SJSA1 (cell line): ENCODE measurements around the gene SERPINA5. TPM values are rescaled to one million over a fixed set of nuclear protein-coding genes. Genes with fewer than 3 reads are reported as not detected.
A peak's percentile ranks its signal among the peaks of the same experiment; 100 is the strongest.

Experiments used
- DNase-seq, 2 experiments: peaks; one replicate each; pipeline ENCODE4 v3.0.0-alpha.2; 2015 to 2020; ENCODE audit warnings: low spot score in 2 of 2, low read depth in 1 of 2
- H3K27ac ChIP-seq: fragments of 250-450 bp; sonication (Bioruptor Pico); 2 replicates; pipeline ENCODE4 v1.5.1; 2020; ENCODE audit warnings: mild to moderate bottlenecking, moderate library complexity
- H3K27me3 ChIP-seq: fragments of 250-450 bp; sonication (Bioruptor Pico); replicated peaks from 2 replicates; pipeline ENCODE4 v1.5.1; 2020; ENCODE audit warnings: mild to moderate bottlenecking, moderate library complexity
- H3K36me3 ChIP-seq: fragments of 250-450 bp; sonication (Bioruptor Pico); 2 replicates; pipeline ENCODE4 v1.5.1; 2020; ENCODE audit warnings: mild to moderate bottlenecking
- H3K4me1 ChIP-seq: fragments of 250-450 bp; sonication (Bioruptor Pico); replicated peaks from 2 replicates; pipeline ENCODE4 v1.6.1; 2021; ENCODE audit warnings: mild to moderate bottlenecking
- H3K4me3 ChIP-seq: fragments of 250-450 bp; sonication (Bioruptor Pico); 2 replicates; pipeline ENCODE4 v1.5.1; 2020; ENCODE audit warnings: mild to moderate bottlenecking
- H3K9me3 ChIP-seq: fragments of 250-450 bp; sonication (Bioruptor Pico); replicated peaks from 2 replicates; pipeline ENCODE4 v1.5.1; 2020; ENCODE audit warnings: mild to moderate bottlenecking
- total RNA-seq: library from RNA; depleted of rRNA; stranded (reverse); fragments of >200 nt; shearing (Covaris generic); gene quantifications from 2 replicates; pipeline ENCODE4 v1.2.3, GENCODE V29; 2014

SERPINA5 gene
- total RNA-seq, 1 experiment from 2014 or later, result 0.42 TPM

DNA sequence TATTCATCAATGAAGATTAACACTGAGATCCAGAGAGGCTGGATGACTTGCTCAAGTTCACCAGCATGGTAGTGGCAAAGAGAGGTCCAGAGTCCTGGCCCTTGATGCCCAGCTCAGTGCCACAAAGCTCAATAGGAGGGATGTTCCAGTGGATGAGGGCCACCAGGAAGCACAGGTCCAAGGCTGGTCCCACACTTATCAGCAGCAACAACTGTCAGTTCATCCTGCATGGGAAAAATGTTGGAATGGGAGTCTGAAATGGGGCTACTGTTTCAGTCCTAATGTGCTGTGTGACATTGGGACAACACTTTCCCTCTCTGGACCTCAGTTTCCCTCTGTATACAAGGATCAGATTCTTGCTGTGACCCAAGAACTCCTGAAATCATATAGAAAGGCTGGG is 11.2 kb downstream of the SERPINA5 start:
- no peaks in the 10 kb centered on the region for H3K9me3 ChIP-seq

DNA sequence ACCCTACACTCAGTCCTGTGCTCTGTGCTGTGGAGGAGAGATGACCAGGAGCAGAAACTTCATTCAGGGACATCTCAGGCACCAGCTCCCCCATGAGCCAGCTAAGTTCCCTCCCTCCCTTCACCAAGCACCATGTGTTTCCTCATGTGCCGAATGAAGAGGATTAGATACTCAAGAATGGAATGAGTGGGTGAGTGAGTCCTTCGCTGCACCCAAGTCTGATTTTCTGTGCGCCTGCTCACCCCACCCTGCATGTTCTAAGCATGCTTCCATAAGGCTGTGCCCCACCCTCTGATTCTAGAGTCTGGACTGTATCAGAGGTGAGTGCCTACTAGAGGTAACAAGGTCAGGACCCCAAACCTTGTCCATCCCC is 12.1 kb downstream of the SERPINA5 start:
- no peak for DNase-seq
- Histone ChIP-seq H3K36me3 (no peaks in the 10 kb centered on the region), H3K27me3 (no peaks in the 10 kb centered on the region), H3K9me3 (no peaks in the 10 kb centered on the region), H3K4me1 (peaks cover 6% of the 10 kb centered on the region), H3K27ac (no peak overlapping the region), H3K4me3 (no peak overlapping the region)

More for the DNA sequence above, 11.2 kb downstream of the SERPINA5 start:
- no peak for DNase-seq
- Histone ChIP-seq H3K4me3 (no peak overlapping the region), H3K4me1 (no peaks in the 10 kb centered on the region), H3K27ac (no peak overlapping the region), H3K27me3 (no peaks in the 10 kb centered on the region), H3K36me3 (no peaks in the 10 kb centered on the region)

DNA sequence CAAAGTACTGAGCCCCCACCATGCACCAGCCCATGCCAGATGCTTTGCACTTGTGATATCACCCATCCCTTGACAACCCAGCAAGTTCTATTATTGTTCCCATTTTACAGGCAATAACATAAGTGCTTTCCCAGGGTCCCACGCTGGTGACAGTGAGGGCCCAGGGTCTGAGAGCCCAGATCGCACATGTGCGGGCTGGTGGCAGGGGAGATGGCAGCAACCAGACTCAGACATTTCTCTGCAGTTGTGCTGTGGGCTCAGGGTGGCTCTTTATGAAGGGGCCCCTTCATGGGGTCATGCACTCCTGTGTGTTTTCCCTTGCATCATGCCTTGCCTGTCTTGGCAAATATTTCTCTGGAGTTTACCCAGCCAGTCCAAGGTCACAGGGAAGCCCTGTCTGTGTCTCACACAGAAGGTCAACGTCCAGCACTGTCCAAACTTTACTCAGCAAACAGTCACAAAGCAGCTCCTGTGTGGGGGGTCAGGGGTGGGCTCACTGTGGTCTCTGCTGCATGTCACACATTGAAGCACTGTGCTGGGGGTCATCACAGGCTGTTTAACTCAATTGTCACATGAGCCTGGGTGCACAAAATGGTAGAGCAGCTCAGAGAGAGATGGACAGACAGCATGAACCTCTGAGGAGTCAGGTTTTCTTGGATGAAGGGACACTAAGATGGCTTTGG is 12.7 kb downstream of the SERPINA5 start:
- Histone ChIP-seq H3K36me3 (no peaks in the 10 kb centered on the region), H3K4me1 (peaks cover 12% of the 10 kb centered on the region), H3K9me3 (no peaks in the 10 kb centered on the region), H3K27me3 (no peaks in the 10 kb centered on the region), H3K4me3 (no peak overlapping the region), H3K27ac (no peak overlapping the region)
- no peak for DNase-seq

DNA sequence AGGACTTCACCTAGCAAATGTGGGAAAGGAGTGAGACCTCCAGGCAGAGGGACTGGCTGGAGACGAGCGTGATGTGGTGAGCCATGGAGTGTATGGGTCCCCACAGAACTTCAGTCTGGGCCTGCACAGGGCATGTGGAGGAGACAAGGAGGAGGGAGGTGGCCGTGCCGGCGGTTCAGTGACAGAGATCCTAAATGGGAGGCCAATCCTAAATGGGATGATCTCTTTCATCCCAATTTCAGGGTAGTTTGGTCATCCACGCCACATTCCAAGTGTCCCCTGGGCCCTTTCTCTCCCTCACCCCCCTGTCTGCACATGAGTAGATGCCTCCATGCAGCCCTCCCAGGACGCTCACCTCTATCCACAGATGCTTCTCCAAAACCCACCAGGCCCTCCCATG is 13.2 kb downstream of the SERPINA5 start:
- H3K27me3 ChIP-seq, result no peaks in the 10 kb centered on the region
- no peaks in the 10 kb centered on the region for H3K9me3 ChIP-seq
- H3K4me1 ChIP-seq, result peaks cover 17% of the 10 kb centered on the region
- DNase-seq, result no peak
- H3K4me3 ChIP-seq, result no peak overlapping the region
- H3K36me3 ChIP-seq, result no peaks in the 10 kb centered on the region
- no peak overlapping the region for H3K27ac ChIP-seq

DNA sequence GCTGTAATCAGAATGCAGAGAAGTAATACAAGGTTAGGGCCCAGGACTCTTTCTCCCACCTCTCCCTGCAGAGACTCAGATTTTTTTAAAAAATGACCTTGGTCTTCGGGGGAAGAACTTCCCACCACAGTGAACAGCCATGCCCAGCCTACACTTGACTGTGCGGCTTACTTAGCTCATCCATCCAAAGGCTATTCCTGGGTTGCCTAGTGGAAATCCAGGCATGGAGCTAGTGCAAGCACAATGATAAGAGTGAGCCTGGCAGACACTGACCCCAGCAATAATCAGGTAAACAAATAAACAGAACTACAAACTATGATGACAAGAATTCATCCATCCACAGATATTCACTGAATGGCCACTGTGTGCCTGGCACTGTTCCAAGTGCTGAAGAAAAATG is 14.7 kb downstream of the SERPINA5 start:
- H3K27ac ChIP-seq, result no peak overlapping the region
- no peak overlapping the region for H3K4me3 ChIP-seq
- H3K9me3 ChIP-seq, result no peaks in the 10 kb centered on the region
- no peak for DNase-seq
- H3K36me3 ChIP-seq, result no peaks in the 10 kb centered on the region
- H3K27me3 ChIP-seq, result no peaks in the 10 kb centered on the region
- peaks cover 31% of the 10 kb centered on the region for H3K4me1 ChIP-seq

DNA sequence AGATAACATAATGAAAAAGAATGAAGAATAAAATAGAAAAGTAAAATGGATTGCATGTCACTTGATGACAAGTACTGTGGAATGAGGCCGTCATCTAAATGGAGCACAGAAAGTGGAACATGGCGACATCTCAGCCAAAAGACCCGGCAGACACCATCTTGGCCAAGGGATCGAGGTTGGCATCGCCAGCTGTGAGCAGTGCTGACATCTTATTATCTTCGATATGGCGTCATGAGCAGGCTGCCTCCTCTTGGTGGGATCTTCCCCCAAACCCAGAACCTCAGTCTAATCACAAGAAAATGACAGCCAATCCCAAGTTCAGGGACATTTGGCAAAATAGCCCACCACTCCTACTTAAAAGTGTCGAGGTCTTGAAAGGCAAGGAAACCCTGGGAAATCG is 15.1 kb downstream of the SERPINA5 start:
- H3K27me3 ChIP-seq, result no peaks in the 10 kb centered on the region
- H3K27ac ChIP-seq, result no peak overlapping the region
- H3K4me1 ChIP-seq, result peaks cover 35% of the 10 kb centered on the region
- DNase-seq, result no peak
- no peaks in the 10 kb centered on the region for H3K36me3 ChIP-seq
- H3K4me3 ChIP-seq, result no peak overlapping the region
- H3K9me3 ChIP-seq, result no peaks in the 10 kb centered on the region

DNA sequence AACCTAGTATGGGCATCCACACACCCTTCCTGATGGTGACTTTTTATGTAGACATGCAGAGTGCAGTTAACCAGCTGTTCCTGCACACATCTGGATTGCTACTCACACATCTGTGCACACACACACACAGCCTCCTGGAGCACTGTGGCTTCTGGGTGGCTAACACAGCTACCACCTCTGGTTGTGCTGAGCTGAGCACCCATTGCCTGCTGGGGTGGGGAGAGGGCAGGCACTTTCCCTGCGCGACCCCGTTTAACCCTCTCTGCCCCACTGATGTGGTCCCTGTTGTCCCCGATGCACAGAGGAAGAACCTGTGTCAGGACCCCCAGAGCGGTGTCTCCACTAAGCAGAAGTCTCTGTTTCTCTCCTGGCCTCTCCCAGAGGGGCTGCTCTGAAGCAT is 16.6 kb downstream of the SERPINA5 start:
- H3K9me3 ChIP-seq, result no peaks in the 10 kb centered on the region
- H3K27ac ChIP-seq, result no peak overlapping the region
- no peaks in the 10 kb centered on the region for H3K27me3 ChIP-seq
- no peak for DNase-seq
- peaks cover 48% of the 10 kb centered on the region for H3K4me1 ChIP-seq
- no peak overlapping the region for H3K4me3 ChIP-seq
- no peaks in the 10 kb centered on the region for H3K36me3 ChIP-seq

DNA sequence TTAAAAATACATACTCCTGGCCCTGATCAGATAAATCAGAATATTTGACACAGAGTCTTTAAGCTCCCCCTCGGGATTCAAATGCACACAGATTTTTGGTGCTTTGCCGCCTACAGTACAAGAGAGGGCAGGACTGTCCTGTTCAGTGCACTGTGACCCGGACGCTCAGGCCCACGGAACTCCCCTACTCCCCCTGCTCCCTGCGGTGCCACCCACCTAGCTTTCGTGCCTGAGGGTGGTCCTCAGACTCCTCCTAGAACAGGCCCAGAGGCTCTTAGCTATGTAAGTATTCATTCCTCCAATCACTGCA is 17.2 kb downstream of the SERPINA5 start:
- H3K4me3 ChIP-seq, result no peak overlapping the region
- H3K27me3 ChIP-seq, result no peaks in the 10 kb centered on the region
- H3K36me3 ChIP-seq, result no peaks in the 10 kb centered on the region
- peaks cover 48% of the 10 kb centered on the region for H3K4me1 ChIP-seq
- no peaks in the 10 kb centered on the region for H3K9me3 ChIP-seq
- DNase-seq, result peak; percentile 70 to 77
- H3K27ac ChIP-seq, result peak overlapping the region; percentile 96

DNA sequence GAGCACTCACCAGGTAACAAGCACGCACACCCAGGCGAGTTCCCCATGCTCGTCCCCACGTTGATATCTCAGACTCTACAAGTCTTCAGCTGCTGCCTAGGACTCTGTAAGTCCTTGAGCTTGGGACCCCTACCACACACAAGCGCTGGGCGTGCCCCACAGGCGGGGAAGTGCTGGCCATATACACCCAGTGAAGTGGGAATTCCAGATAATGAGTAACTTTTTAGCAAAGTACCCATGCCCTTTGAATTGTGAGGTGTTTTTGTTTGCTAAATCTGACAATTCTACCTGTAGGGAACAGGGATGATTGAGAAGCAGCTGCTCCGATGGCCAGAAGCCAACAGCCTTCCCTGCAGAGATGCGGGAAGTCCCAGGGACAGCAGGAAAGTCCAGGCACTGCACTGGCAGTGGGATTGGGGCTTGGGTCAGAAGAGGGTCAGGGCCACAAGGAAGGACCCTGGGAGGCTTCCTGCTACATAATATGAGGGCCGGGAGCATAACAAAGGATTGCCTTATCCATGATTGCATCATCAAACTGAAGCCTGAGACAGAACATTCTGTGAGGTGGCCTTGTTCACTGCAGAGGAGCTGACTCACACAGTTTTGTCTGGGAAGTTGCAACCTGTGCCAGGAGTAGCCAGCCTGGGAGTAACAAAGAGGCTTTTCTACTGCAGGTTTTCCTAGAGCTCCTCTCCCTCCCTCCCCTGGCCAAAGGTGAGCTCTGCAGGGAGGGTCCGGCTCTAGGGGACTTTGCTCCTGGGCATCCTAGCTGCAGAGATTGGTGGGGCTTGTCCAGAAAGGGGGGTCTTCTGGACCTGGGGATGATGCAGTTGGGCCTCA is 17.8 kb downstream of the SERPINA5 start:
- Histone ChIP-seq H3K27me3 (no peaks in the 10 kb centered on the region), H3K4me3 (no peak overlapping the region), H3K27ac (peak overlapping the region; percentile 96), H3K4me1 (peaks cover 48% of the 10 kb centered on the region), H3K36me3 (no peaks in the 10 kb centered on the region), H3K9me3 (no peaks in the 10 kb centered on the region)
- DNase-seq, result peak; percentile 80 to 81

DNA sequence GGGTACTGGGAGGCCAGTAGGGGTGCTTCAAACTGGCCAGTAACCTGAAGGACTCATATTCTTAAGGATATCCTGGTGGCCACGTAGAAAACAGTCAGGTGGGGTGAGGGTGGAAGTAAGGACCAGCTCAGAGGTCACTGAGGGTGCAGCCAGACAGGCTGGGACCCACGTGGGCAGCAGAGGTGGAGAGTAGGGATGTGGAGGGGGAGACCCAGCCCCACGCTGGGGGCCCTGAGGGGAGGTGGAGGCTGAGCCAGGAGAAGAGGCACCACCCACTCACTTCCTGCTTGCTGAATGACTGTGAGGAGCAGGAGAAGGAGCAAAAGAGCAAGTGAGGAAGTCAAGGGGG is 18.4 kb downstream of the SERPINA5 start:
- Histone ChIP-seq H3K27me3 (no peaks in the 10 kb centered on the region), H3K4me3 (no peak overlapping the region), H3K36me3 (no peaks in the 10 kb centered on the region), H3K9me3 (no peaks in the 10 kb centered on the region), H3K4me1 (peaks cover 48% of the 10 kb centered on the region), H3K27ac (peak overlapping the region; percentile 96)
- DNase-seq, result no peak

DNA sequence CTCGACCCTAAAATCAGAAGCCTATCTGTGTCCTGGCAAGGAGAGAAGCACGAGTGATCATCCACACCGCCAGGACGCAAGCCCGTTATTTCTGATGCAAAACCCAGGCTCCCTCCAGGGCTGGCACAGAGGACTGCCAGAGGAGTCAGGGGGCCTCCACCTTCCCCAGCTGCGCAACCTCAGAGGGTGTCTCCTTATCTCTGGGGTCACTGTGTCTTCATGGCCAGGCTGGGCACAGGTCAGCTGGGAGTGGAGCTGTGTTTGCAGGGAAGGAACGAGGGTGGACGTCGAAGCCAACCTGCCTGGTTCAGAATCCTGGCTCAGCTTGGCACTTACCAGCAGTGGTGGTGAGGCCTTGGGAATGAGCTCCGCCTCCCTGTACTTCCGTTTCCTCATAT is 18.9 kb downstream of the SERPINA5 start:
- Histone ChIP-seq H3K9me3 (no peaks in the 10 kb centered on the region), H3K27me3 (no peaks in the 10 kb centered on the region), H3K4me1 (peaks cover 48% of the 10 kb centered on the region), H3K4me3 (no peak overlapping the region), H3K27ac (peak overlapping the region; percentile 96), H3K36me3 (no peaks in the 10 kb centered on the region)
- DNase-seq, result peak in 1 of 2 experiments; percentile 49

DNA sequence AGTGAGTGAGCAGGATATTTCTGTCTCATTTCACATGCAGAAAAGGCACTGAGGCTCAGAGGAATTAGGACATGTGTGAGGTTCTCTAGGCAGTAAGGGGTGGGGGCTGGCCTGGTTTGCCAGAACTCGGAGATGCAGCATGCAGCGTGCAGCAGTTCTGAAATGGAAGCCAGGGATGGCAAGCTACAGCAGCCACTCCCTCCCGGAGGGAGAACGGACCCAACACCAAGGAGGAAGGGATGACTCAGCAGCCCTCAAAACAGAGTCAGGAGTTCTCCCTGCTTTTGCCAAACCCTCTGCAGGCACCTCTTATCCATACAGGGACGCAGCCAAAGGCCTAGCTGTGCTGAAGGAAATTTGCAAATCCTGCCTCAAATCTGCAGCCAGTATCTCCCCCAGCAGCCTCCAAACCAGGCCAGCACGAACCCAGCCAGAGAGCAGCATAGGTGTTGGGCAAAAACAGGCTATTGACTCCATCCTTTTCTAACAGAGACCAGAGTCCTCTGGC is 20.7 kb downstream of the SERPINA5 start:
- Histone ChIP-seq H3K4me1 (peaks cover 48% of the 10 kb centered on the region), H3K9me3 (no peaks in the 10 kb centered on the region), H3K4me3 (no peak overlapping the region), H3K27me3 (no peaks in the 10 kb centered on the region), H3K27ac (peak overlapping the region; percentile 96), H3K36me3 (no peaks in the 10 kb centered on the region)
- DNase-seq, result peak; percentile 76

DNA sequence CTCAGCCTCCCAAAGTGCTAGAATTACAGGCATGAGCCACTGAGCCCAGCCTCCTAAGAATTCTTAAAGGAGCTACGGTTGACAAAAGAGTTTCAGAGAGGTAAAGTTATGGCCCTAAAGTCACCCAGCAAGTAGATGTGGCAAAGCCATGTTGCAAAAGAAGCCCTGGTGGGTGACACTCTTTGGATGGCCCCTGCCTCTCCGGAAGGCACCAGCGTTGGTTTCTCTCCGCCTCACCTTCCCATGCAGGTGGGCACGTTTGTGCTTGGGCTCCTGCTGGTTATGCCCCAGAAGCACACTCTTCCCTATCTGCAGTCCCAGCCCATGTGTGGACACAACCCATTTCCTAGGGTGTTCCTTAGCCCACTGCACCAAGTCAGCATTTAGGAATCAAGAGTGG is 21.5 kb downstream of the SERPINA5 start:
- Histone ChIP-seq H3K27me3 (no peaks in the 10 kb centered on the region), H3K36me3 (no peaks in the 10 kb centered on the region), H3K4me1 (peaks cover 47% of the 10 kb centered on the region), H3K4me3 (no peak overlapping the region), H3K27ac (no peak overlapping the region), H3K9me3 (no peaks in the 10 kb centered on the region)
- DNase-seq, result no peak

DNA sequence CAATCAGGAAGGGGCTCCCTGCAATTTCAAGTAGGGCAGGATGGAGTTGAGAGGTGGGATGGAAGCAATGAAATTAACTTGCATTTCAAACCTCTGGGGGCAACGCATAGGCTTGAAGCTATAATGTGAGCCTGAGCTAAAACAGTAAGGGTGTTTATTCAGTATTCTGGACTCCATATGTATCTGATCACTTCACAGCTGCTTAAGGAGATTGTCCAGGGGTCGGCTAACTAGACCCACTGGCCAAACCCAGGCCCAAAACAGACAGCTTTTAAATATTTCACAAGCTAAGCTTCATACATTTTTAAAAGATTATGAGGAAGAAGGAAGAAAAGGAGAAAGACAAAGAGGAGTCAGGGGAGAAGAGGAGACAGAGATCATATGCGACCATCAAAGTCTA is 24.1 kb downstream of the SERPINA5 start:
- no peak overlapping the region for H3K27ac ChIP-seq
- H3K36me3 ChIP-seq, result no peaks in the 10 kb centered on the region
- H3K4me1 ChIP-seq, result peaks cover 29% of the 10 kb centered on the region
- no peak for DNase-seq
- H3K4me3 ChIP-seq, result no peak overlapping the region
- H3K9me3 ChIP-seq, result no peaks in the 10 kb centered on the region
- H3K27me3 ChIP-seq, result no peaks in the 10 kb centered on the region
